Measurements from ENCODE around the gene ACAP3. TPM values are rescaled to one million over a fixed set of nuclear protein-coding genes. Genes with fewer than 3 reads are reported as not detected.

Gene ACAP3, protein sequence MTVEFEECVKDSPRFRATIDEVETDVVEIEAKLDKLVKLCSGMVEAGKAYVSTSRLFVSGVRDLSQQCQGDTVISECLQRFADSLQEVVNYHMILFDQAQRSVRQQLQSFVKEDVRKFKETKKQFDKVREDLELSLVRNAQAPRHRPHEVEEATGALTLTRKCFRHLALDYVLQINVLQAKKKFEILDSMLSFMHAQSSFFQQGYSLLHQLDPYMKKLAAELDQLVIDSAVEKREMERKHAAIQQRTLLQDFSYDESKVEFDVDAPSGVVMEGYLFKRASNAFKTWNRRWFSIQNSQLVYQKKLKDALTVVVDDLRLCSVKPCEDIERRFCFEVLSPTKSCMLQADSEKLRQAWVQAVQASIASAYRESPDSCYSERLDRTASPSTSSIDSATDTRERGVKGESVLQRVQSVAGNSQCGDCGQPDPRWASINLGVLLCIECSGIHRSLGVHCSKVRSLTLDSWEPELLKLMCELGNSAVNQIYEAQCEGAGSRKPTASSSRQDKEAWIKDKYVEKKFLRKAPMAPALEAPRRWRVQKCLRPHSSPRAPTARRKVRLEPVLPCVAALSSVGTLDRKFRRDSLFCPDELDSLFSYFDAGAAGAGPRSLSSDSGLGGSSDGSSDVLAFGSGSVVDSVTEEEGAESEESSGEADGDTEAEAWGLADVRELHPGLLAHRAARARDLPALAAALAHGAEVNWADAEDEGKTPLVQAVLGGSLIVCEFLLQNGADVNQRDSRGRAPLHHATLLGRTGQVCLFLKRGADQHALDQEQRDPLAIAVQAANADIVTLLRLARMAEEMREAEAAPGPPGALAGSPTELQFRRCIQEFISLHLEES
- 28.1 and 94.6 TPM in 2 replicates for total RNA-seq (2014; rRNA removed; shearing (Covaris generic); ENCODE audit: low replicate concordance)

DNA sequence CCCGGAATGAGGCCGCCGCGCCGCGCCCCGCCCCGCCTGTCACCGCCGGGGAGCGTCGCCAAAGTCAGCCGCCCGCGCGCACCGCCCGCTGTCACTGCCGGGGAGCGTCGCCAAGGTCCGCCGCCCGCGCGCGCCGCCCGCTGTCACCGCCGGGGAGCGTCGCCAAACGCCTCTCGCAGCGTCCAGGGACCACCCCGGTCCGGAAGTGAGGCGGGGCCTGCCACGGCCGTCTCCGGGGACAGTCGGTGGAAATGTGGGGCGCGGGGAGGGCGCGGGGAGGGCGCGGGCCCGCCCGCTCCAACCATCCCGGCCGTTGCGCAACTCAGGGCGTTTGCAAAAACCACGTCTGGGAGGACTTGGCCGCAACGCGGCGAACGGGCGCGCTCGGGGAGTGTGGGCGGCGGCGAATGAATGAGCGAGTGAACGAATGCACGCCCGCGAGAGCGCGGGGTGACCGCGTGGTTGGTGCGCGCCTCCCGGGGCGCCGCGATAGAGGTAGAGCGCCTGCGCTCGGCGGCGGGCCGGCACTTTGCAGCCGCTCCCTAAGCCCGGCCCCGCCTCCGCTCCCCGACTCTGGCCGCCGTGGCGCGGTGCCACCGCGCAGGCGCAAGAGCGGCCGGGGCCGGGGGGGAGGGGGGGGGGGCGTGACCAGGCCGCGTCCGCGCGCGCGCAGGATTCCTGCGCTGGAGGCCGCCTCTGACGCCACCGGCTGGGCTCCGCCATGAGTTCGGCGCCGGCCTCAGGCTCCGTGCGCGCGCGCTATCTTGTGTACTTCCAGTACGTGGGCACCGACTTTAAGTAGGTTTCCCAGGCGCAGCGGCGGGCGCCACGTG lies at the start of gene ACAP3, which contains the start of gene PUSL1:
ACAP3 (minus strand) TSS at position 8 of the 833 bp plus-strand sequence. CDS start 115 bp downstream, outside the sequence.
PUSL1 (plus strand) TSS at position 675 of the 833 bp plus-strand sequence; CDS start at position 722, 47 bp downstream.
- H4K20me1 ChIP-seq (ENCODE audit: insufficient read depth, low read depth, low read length): peaks cover 16% of the 10 kb centered on the region; the same call in 1 of the 2 replicates
- peak; percentile 98 for DNase-seq
- peaks cover 42% of the 10 kb centered on the region for H3K4me1 ChIP-seq (ENCODE audit: low read length)
- H3K9me3 ChIP-seq (ENCODE audit: low read length): no peaks in the 10 kb centered on the region
- H3K9ac ChIP-seq (ENCODE audit: low read length): peak within 1 kb of the TSS; percentile 97
- peak within 1 kb of the TSS; percentile 85 for H3K4me3 ChIP-seq (ENCODE audit: low read length)
- H3K79me2 ChIP-seq (ENCODE audit: low read length): peaks cover 43% of the 10 kb centered on the region
- no peaks in the 10 kb centered on the region for H3K9me2 ChIP-seq (replicated peaks; ENCODE audit: insufficient read depth, low read length)
- H2AFZ ChIP-seq (ENCODE audit: low read length): peak within 1 kb of the TSS; percentile 87; the same call in 1 of the 2 replicates
- H3K27me3 ChIP-seq (ENCODE audit: low read length): no peaks in the 10 kb centered on the region
- H3K27ac ChIP-seq (ENCODE audit: low read length): peak within 1 kb of the TSS; percentile 97
- no peaks in the 10 kb centered on the region for H3K36me3 ChIP-seq (ENCODE audit: insufficient read depth, low read length)
- peak within 1 kb of the TSS; percentile 94 for H3K4me2 ChIP-seq (ENCODE audit: low read depth, low read length, poor library complexity, severe bottlenecking)

DNA sequence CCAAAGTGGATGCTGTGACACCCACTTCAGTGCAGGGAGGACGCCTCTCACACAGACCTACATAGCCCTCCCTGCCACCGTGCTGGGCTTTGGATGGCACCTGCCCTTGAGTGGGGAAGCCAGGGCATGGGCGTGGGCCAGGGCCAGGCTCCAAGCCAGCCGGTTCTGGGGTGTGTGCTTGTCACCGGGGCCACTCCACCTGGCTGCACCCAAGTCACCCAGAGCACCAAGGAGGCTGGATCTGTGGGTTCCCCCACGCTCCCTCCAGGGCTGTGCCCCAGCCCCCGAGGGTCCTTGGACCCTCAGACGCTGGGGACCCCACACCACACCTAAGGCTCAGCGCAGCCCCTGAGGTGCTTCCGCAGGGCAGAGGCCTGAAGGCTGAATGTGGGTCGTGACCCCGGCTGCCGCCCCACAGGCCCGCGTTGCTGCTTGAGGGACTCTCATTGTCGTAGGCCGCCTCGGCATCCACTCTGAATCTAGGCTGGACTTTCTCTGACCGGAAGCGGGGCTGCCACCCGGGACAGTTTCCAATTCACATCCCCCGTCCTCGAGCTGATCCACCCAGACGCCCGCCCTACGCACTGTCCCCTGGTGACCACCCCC lies 49.2 kb upstream of the ACAP3 start:
- Histone ChIP-seq H4K20me1 (ENCODE audit: insufficient read depth, low read depth, low read length) (peaks cover 8% of the 10 kb centered on the region; the same call in 1 of the 2 replicates), H3K27ac (ENCODE audit: low read length) (no peak overlapping the region), H3K36me3 (ENCODE audit: insufficient read depth, low read length) (no peaks in the 10 kb centered on the region), H3K4me3 (ENCODE audit: low read length) (no peak overlapping the region), H3K27me3 (ENCODE audit: low read length) (no peaks in the 10 kb centered on the region), H3K9me2 (replicated peaks; ENCODE audit: insufficient read depth, low read length) (no peaks in the 10 kb centered on the region), H3K4me2 (ENCODE audit: low read depth, low read length, poor library complexity, severe bottlenecking) (no peak overlapping the region), H3K79me2 (ENCODE audit: low read length) (no peaks in the 10 kb centered on the region), H3K9me3 (ENCODE audit: low read length) (no peaks in the 10 kb centered on the region), H3K4me1 (ENCODE audit: low read length) (peaks cover 17% of the 10 kb centered on the region), H2AFZ (ENCODE audit: low read length) (no peak overlapping the region), H3K9ac (ENCODE audit: low read length) (no peak overlapping the region)
- peak; percentile 59 for DNase-seq

DNA sequence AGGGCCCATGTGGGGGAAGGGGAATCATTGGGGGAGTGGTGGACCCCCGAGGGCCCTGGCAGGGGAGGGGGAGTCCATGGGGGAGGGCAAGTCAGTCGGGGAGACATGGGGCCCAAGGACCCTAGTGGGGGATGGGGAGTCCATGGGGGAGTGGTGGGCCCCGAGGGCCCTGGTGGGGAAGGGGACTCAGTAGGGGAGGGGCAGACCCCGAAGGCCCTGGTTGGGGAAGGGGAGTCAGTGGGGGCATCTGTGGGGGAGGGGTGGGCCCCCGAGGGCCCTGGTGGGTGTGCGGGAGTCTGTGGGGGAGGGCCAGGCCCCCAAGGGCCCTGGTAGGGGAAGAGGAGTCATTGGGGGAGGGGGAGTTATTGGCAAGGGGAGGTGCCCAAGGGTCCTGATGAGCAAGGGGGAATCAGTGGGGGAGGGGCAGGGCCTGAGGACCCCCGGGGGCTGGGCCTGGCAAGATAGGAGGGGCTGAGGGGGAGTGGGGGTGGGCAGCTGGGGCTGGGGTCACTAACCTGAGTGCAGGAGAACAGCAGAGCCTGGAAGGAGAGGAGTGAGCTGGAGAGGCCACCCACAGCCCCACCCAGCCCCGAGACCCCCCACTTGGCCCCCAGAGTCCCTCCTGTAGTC lies 48.6 kb upstream of the ACAP3 start:
- peaks cover 23% of the 10 kb centered on the region for H3K4me1 ChIP-seq (ENCODE audit: low read length)

DNA sequence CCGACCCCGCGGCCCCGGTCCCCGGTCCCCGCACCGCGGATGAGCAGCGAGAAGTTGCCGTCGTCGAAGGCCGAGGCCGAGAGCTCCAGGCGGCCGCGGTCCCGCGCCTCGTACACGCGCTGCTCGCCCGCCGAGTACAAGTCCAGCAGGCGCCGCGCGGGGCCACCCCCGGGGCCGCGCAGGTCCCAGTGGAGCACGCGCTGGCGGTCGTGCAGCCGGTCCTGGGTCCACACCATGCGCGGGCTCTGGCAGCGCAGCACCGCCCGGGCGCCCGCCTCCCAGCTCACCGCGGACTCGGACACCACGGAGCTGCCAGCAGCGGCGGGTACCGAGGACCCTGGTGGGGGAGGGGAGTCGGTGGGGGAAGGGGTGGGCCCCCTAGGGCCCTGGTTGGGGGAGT lies 47.7 kb upstream of the ACAP3 start:
- Histone ChIP-seq H3K27ac (ENCODE audit: low read length) (no peak overlapping the region), H3K9me2 (replicated peaks; ENCODE audit: insufficient read depth, low read length) (no peaks in the 10 kb centered on the region), H3K79me2 (ENCODE audit: low read length) (no peaks in the 10 kb centered on the region), H2AFZ (ENCODE audit: low read length) (no peak overlapping the region), H3K36me3 (ENCODE audit: insufficient read depth, low read length) (no peaks in the 10 kb centered on the region), H4K20me1 (ENCODE audit: insufficient read depth, low read depth, low read length) (peaks cover 11% of the 10 kb centered on the region; the same call in 1 of the 2 replicates), H3K4me1 (ENCODE audit: low read length) (peaks cover 23% of the 10 kb centered on the region), H3K27me3 (ENCODE audit: low read length) (no peaks in the 10 kb centered on the region), H3K9ac (ENCODE audit: low read length) (no peak overlapping the region), H3K4me3 (ENCODE audit: low read length) (no peak overlapping the region), H3K4me2 (ENCODE audit: low read depth, low read length, poor library complexity, severe bottlenecking) (no peak overlapping the region), H3K9me3 (ENCODE audit: low read length) (no peaks in the 10 kb centered on the region)
- DNase-seq: no peak

More for the DNA sequence above, 48.6 kb upstream of the ACAP3 start:
- no peak overlapping the region for H2AFZ ChIP-seq (ENCODE audit: low read length)
- H3K27ac ChIP-seq (ENCODE audit: low read length): no peak overlapping the region
- no peaks in the 10 kb centered on the region for H3K36me3 ChIP-seq (ENCODE audit: insufficient read depth, low read length)
- H3K9ac ChIP-seq (ENCODE audit: low read length): no peak overlapping the region
- H3K79me2 ChIP-seq (ENCODE audit: low read length): no peaks in the 10 kb centered on the region
- peaks cover 11% of the 10 kb centered on the region; the same call in 1 of the 2 replicates for H4K20me1 ChIP-seq (ENCODE audit: insufficient read depth, low read depth, low read length)
- no peaks in the 10 kb centered on the region for H3K9me3 ChIP-seq (ENCODE audit: low read length)
- no peak overlapping the region for H3K4me3 ChIP-seq (ENCODE audit: low read length)
- H3K27me3 ChIP-seq (ENCODE audit: low read length): no peaks in the 10 kb centered on the region
- H3K9me2 ChIP-seq (replicated peaks; ENCODE audit: insufficient read depth, low read length): no peaks in the 10 kb centered on the region
- no peak overlapping the region for H3K4me2 ChIP-seq (ENCODE audit: low read depth, low read length, poor library complexity, severe bottlenecking)
- DNase-seq: no peak

DNA sequence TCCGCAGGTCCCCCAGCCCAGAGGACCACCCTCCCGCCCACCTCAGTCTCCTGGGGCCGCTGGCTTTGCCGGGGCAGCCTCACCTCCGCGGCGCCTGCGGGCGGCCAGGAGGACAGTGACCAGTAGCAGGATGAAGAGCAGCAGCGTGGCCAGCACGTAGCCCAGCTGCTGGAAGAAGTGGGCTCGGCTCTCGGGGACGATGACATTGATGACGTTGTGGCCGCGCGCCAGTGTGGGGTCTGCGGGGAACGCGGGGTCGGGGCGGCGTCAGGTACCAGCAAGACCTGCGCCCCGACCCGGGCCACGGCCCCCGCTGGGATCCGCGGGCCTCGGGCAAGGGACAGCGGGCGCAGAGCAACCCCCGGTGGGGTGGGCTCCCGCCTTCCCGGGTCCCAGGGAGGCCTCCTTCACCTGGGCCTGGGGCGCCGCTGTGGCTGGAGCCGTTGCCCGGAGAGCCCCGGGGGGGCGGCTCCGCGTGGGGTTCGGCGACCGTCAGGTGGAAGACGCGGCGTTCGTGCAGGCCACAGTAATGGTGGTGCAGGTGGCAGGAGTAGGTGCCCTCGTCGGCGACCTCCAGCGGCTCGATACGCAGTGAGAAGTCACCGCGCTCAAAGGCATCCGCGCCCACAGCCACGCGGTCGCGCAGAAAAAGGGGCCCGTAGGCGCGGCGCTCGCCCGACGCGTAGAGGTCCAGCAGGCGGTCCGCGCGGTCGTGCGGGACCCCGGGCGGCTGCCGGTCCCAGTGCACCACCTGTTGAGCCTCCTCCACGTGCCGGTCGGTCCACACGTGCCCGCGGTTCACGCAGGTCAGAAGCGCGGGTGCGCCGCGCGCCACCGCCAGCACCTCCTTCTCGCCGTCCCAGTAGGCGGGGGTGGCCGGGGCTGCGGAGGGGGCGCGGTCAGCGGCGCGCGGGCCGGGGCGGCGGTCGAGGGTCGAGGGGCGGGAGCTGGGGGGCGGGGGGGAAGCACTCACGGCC lies 46.8 kb upstream of the ACAP3 start:
- Histone ChIP-seq H3K9me3 (ENCODE audit: low read length) (no peaks in the 10 kb centered on the region), H3K4me1 (ENCODE audit: low read length) (peaks cover 23% of the 10 kb centered on the region), H4K20me1 (ENCODE audit: insufficient read depth, low read depth, low read length) (peaks cover 11% of the 10 kb centered on the region; the same call in 1 of the 2 replicates), H3K79me2 (ENCODE audit: low read length) (no peaks in the 10 kb centered on the region), H3K27me3 (ENCODE audit: low read length) (no peaks in the 10 kb centered on the region), H3K9ac (ENCODE audit: low read length) (no peak overlapping the region), H3K27ac (ENCODE audit: low read length) (no peak overlapping the region), H2AFZ (ENCODE audit: low read length) (no peak overlapping the region), H3K4me3 (ENCODE audit: low read length) (no peak overlapping the region), H3K4me2 (ENCODE audit: low read depth, low read length, poor library complexity, severe bottlenecking) (no peak overlapping the region), H3K9me2 (replicated peaks; ENCODE audit: insufficient read depth, low read length) (no peaks in the 10 kb centered on the region), H3K36me3 (ENCODE audit: insufficient read depth, low read length) (no peaks in the 10 kb centered on the region)
- no peak for DNase-seq

DNA sequence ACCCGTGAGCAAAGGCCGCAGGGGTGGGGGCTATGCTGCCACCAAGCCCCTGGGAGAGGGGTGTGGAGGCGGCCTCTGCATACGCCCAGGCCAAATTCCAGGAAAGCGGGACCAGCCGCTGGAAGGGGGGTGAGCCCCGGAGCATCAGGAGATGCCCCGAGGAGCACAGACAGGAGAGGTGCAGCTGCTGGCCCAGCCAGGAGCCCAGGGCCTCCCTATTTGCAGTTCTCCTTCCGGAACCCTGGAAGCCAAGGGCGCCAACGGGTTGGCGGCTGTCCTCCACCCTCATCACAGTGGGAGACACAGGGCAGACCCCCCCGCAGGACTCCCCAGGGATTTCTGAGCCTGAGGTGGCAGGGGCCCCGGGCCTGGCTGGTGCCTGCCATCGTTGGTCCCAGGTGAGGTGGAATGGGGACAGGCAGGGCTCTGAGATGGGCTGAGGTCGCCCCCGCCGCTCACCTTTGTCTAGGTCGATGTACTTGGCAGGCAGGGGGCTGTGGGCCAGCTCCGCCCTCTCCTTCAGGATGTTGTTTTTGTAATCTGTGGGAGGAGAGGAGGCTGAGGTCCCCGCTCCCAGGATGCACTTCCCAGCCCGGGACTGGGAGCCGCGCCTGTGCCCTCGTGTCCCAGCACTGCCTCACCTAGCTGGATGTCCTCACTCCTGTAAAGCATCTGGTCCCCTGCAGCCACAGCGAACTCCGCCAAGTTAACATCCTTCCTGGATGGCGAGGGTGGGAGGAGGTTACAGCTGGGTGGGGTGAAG lies 45.8 kb upstream of the ACAP3 start:
- DNase-seq: peak; percentile 52

More for the DNA sequence above, 45.8 kb upstream of the ACAP3 start:
- peaks cover 11% of the 10 kb centered on the region; the same call in 1 of the 2 replicates for H4K20me1 ChIP-seq (ENCODE audit: insufficient read depth, low read depth, low read length)
- H3K27me3 ChIP-seq (ENCODE audit: low read length): no peaks in the 10 kb centered on the region
- H3K27ac ChIP-seq (ENCODE audit: low read length): no peak overlapping the region
- H3K9me3 ChIP-seq (ENCODE audit: low read length): no peaks in the 10 kb centered on the region
- H3K36me3 ChIP-seq (ENCODE audit: insufficient read depth, low read length): no peaks in the 10 kb centered on the region
- H2AFZ ChIP-seq (ENCODE audit: low read length): no peak overlapping the region
- H3K4me2 ChIP-seq (ENCODE audit: low read depth, low read length, poor library complexity, severe bottlenecking): peak overlapping the region; percentile 29
- H3K4me1 ChIP-seq (ENCODE audit: low read length): peaks cover 23% of the 10 kb centered on the region
- peaks cover 3% of the 10 kb centered on the region for H3K79me2 ChIP-seq (ENCODE audit: low read length)
- H3K9me2 ChIP-seq (replicated peaks; ENCODE audit: insufficient read depth, low read length): no peaks in the 10 kb centered on the region
- H3K9ac ChIP-seq (ENCODE audit: low read length): no peak overlapping the region
- H3K4me3 ChIP-seq (ENCODE audit: low read length): no peak overlapping the region
